GM19025 (cell line): ENCODE data around the gene BBOF1.

Experiments
- ATAC-seq: cut with Tn5 transposase; IDR thresholded peaks from one replicate; pipeline ENCODE4 v1.9.1; 2021; ENCODE audit warnings: mild to moderate bottlenecking, low read depth, moderate library complexity; ENCODE audit not compliant: unreplicated experiment

The BBOF1 gene

DNA sequence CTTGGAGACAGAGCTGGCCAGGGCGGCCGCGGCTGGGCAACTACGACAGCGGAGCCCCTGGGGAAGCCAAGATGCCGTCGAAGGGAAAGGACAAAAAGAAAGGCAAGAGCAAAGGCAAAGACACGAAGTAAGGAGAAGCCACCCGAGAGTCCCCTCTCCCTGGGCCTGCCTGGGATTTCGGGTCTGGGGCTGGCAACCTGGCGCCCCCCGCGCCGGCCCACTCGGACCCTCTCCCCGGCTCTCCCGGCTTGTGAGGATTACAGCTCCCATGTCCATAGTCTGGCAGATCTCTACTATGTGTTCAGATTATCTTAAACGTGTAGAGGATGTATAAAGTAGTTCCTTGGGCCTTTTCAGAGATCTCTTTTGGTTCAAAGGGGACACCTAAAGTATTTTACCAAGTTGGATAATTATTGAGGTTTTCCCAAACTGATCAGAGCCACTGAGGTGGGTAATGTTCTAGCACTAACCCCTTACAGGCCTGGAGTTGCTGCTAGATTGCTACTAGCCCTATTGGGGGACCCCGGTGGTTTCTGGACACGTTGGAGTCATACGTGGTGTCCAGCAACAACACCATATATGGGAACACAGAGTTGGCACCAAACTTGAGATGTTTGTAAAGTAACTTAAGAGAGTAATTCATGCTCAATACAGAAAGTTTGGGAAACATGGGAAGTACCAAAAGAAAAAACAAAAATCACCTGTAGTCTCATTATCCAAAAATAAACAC, 424 bp downstream of the BBOF1 start:
- ATAC-seq: no peak

DNA sequence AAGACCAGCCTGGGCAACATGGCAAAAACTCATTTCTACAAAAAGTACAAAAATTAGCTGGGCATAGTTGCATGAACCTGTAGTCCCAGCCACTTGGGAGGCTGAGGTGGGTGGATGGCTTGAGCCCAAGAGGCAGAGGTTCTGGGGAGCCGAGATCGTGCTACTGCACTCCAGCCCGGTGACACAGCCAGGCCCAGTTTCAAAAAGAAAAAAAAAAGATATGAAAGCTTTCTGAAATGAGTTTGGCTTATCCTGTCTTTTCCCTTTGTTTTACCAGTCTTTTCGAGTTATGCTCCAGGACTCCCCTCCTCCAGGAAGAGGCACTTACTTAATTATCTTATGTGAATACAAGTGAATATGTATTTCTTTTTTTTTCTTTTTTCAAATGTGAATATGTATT, 3.2 kb downstream of the BBOF1 start:
- no peak for ATAC-seq

- ATAC-seq: no peak
These were observed 10.0 kb downstream of the BBOF1 start for GRCh38 chr14:74029136-74029535.

DNA sequence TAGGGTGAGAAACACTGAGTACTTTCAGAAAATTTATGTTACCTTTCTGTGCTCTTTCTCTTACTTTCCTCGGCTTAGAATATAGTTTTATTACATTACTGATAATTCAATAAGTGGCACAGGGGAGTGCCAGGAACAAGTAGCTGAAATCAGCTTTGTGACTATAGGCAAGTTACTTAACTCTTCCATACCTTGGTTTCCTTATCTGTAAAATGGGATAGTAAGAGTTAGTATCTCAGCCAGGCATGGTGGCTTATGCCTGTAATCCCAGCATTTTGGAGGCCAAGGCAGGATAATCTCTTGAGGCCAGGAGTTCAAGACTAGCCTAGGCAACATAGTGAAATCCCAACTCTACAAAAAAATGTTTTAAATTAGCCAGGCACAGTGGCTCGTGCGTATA, 15.4 kb downstream of the BBOF1 start:
- no peak for ATAC-seq

- no peak for ATAC-seq
These were observed 16.4 kb downstream of the BBOF1 start for GRCh38 chr14:74035556-74035955.

GRCh38 chr14:74038020-74038859, 19.1 kb downstream of the BBOF1 start:
- no peak for ATAC-seq

- no peak for ATAC-seq
These were observed 23.1 kb downstream of the BBOF1 start for GRCh38 chr14:74042296-74042695.

DNA sequence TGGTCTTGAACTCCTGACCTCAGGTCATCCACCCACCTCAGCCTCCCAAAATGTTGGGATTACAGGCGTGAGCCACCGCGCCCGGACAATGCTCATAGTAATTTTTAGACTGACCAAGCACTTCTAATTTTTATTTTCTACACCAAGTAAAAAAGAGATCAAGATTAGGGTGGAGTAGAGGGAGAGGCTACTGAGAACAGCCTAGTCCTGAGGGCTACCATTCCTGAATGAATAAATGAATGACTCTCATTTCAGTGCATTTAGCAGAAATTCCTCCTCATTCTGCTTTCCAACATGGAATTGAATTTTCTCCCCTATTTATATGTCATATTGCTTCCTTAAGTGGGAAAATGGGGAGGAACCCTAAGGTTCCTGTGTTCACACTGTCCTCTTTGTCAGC, 26.4 kb downstream of the BBOF1 start:
- no peak for ATAC-seq

- no peak for ATAC-seq
These were observed 29.1 kb downstream of the BBOF1 start for GRCh38 chr14:74048281-74048680.

DNA sequence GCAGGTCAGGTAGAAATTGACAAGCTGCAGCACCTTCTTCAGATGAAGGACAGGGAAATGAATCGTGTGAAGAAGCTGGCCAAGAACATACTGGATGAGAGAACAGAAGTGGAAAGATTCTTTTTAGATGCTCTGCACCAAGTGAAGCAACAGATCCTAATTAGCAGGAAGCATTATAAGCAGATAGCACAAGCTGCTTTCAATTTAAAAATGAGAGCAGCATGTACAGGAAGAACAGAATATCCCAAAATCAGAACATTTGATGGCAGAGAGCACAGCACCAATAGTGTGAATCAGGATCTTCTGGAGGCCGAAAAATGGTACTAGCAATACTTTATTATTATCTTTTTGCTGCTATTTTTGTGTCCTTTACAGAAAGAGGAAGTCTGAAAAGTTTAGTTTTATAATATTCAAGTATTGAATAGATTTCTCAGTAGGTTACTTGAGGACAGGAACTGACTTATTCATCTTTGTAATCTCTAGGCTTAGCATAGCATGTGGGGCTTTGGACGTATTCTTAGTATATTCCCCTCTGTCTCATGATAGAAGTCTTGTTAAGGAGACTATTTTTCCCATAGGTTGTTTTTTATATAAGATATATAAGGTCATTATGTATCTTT, 30.8 kb downstream of the BBOF1 start:
- no peak for ATAC-seq

GRCh38 chr14:74062809-74063150, 43.6 kb downstream of the BBOF1 start:
- ATAC-seq: no peak

GRCh38 chr14:74064426-74064825, 45.3 kb downstream of the BBOF1 start:
- no peak for ATAC-seq

DNA sequence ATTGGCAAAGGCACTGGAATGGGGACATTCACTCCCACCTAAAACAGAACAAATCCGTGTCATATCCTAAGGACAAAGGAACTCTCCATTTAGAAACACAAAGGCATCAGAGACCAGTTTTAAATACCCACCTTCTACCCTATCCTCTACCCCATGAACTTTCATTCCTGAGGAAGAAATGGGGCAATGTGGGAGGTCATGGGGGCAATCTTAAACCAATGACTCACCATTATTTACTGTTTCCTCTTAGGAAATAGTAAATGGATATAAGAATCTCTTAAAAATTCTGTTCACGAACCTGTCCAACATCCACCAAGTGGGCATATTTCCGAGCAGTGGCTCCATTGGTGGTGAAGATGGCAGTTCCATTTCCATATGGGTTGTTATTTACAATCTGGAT, 45.7 kb downstream of the BBOF1 start:
- no peak for ATAC-seq

DNA sequence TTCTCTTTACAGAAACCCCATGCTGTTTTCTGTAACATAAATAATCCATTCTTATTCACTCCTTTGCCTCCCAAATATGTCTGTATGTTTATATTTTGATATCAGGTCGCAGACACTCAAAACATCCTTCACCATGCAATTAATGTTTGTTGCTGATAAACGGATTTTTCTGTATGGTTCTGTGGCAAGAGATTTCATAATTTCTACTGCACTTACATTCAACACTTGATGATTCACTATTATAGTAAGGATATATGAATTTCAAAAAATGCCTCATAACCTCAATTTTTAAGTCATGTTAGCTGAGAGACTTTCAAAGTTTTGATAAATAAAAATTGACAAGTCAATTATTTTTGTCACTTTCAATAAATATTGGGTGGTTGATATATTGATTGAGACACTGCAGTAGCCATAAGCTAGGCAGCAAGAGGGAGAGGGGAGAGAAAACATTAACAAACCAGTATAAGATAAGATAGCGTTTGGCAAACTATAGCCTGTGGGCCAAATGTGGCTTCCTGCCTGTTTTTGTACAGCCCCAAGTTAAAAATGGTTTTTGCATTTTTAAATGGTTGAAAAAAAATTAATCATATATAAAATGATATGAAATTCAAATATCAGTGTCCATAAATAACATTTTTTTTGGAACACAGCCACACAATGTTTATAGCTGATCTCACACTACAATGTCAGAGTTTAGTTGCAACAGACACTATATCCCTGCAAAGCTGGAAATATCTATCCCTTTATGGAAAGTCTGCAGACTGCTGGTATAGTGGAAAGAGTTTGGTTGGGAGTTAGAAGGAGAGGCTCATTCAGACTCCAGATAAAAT, 46.8 kb downstream of the BBOF1 start:
- ATAC-seq: no peak

DNA sequence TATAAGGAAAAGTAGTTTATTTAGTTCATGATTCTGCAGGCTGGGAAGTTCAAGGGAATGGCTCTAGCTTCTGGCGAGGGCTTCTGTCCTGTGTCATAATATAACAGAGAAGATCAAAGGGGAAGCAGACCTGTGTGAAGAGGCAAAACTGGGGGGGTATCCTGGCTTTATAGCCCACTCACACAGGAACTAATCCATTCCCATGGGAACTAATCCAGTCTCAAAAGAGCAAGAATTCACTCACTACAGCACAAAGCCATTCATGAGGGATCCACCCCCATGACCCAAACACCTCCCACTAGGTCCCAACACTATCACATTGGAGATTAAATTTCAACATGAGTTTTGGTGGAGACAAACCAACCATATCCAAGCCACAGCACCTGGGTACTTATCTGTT, 58.3 kb downstream of the BBOF1 start:
- ATAC-seq: no peak

DNA sequence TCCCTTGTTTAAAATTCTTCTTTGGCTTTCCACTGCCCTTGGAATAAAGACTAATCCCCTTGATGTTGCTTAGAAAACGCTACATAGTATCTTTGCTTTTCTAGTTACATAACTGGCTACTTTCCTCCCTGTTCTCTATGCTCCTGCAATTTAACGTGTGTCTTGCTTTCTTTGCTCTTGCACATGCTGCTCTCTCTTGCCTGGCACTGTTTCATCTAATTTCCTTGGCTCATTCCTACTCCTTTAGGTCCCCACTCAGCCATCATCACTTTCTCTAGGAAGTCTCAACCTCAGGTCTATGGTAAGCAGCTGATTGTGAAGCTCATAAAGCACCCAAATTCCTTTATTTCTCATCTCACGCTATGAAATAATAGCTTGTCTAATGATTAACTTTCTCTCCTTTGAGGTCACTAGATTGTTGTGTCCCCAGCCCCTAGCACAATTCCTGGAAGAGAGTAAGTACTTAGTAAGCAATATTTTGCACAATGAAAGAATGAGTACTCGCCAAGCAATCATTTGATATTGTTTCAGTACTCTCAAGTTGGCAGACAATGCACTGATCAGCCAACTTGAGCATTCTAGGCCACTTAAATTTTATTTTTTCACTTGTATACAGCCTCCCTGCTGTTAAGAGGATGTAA, 61.8 kb downstream of the BBOF1 start:
- no peak for ATAC-seq

- ATAC-seq: no peak
These were observed 62.3 kb downstream of the BBOF1 start for GRCh38 chr14:74081491-74081890.

DNA sequence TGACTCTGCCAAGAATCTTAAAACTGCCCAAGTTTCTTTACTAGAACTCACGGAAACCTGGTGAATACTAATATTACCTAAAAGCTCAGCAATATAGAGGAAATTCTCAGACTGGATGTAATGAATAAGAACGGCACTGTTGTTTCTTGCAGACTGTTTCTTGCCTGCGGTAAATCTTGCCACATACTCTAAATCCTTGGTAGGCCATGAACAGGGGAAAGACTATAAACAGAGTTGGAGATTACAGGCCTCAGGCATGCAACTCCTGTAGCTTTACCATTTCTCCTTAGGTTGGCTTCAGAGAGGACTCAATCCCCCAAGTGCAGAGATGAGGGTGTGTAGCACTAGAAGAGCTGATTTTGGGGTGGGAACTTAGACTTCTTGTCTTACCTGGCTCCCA, 64.0 kb downstream of the BBOF1 start:
- no peak for ATAC-seq

DNA sequence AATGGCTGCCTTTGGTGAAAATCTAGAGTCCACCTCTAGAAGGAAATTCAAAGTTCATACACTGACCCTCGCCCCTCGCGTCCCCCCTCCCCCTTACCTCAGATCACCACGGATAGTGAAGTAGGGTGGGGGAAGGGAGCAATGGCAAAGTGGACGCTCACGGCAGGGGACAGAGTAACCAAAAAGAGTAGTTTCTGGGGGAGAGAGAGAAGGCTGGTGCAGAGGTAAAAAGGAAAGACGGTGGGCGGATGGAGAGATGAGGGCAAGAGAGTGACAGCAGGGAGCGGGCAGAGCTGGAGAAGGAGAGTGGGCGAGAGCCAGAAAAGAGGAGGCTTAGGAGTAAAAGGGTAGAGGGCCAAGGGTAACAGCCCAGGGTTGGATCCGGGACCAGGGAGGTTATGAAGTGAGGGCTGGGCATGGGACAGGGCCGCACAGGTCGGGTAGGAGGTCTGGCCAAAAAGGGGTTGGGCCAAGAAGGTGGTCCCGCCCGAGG, 64.7 kb downstream of the BBOF1 start:
- peak; percentile 8 for ATAC-seq
